Neural progenitor cell (in vitro differentiated cells): ENCODE results near the gene PEX7. TPM values are rescaled to one million over a fixed set of nuclear protein-coding genes. Genes with fewer than 3 reads are reported as not detected.

Source experiments
- DNase-seq: peaks from one replicate; pipeline ENCODE4 v3.0.0-alpha.2; 2016; ENCODE audit warnings: low spot score
- H2AFZ ChIP-seq: fragments of 200-600 bp; sonication (generic); replicated peaks from 2 replicates; pipeline ENCODE4 v1.6.1; 2016; ENCODE audit warnings: antibody characterized with exemption
- H3F3A ChIP-seq: fragments of 200-600 bp; sonication (generic); 2 replicates; pipeline ENCODE4 v1.6.1; 2016; ENCODE audit warnings: antibody characterized with exemption, low read depth
- H3K27ac ChIP-seq: fragments of 200-600 bp; sonication (generic); 2 replicates; pipeline ENCODE4 v1.5.1; 2016; ENCODE audit warnings: mild to moderate bottlenecking
- H3K27me3 ChIP-seq: fragments of 200-600 bp; sonication (generic); 2 replicates; pipeline ENCODE4 v1.6.1; 2016; ENCODE audit warnings: mild to moderate bottlenecking, moderate library complexity
- H3K36me3 ChIP-seq: fragments of 200-600 bp; sonication (generic); 2 replicates; pipeline ENCODE4 v1.5.1; 2016
- H3K4me1 ChIP-seq: fragments of 200-600 bp; sonication (generic); 2 replicates; pipeline ENCODE4 v1.6.1; 2016; ENCODE audit warnings: mixed run types
- H3K4me2 ChIP-seq: fragments of 200-600 bp; sonication (generic); 2 replicates; pipeline ENCODE4 v1.6.1; 2016
- H3K4me3 ChIP-seq: fragments of 200-600 bp; sonication (generic); 2 replicates; pipeline ENCODE4 v1.5.1; 2016
- H3K79me2 ChIP-seq: fragments of 200-600 bp; sonication (generic); 2 replicates; pipeline ENCODE4 v1.6.1; 2016; ENCODE audit warnings: low read depth
- H3K9ac ChIP-seq: fragments of 200-600 bp; sonication (generic); 2 replicates; pipeline ENCODE4 v1.6.1; 2016
- H3K9me3 ChIP-seq: fragments of 200-600 bp; sonication (generic); 2 replicates; pipeline ENCODE4 v1.5.1; 2016; ENCODE audit warnings: low read depth
- H4K20me1 ChIP-seq: fragments of 200-600 bp; sonication (generic); 2 replicates; pipeline ENCODE4 v1.6.1; 2016; ENCODE audit warnings: low read depth
- H3K27ac Mint-ChIP-seq: 3 replicates; pipeline ENCODE4 v1.8.0; 2021; ENCODE audit warnings: mixed read lengths
- H3K27me3 Mint-ChIP-seq: 2 replicates; pipeline ENCODE4 v1.8.0; 2022; ENCODE audit warnings: low read depth, mild to moderate bottlenecking, inconsistent platforms, moderate library complexity, mixed read lengths; ENCODE audit not compliant: insufficient read depth
- H3K36me3 Mint-ChIP-seq: 3 replicates; pipeline ENCODE4 v1.8.0; 2021; ENCODE audit warnings: mixed read lengths
- H3K4me1 Mint-ChIP-seq: 3 replicates; pipeline ENCODE4 v1.8.0; 2021; ENCODE audit warnings: mixed read lengths
- H3K4me3 Mint-ChIP-seq: 3 replicates; pipeline ENCODE4 v1.8.0; 2021; ENCODE audit warnings: mild to moderate bottlenecking, moderate library complexity, mixed read lengths
- H3K9me3 Mint-ChIP-seq: 3 replicates; pipeline ENCODE4 v1.8.0; 2020; ENCODE audit warnings: mixed read lengths
- CTCF ChIP-seq: fragments of 200-600 bp; sonication (generic); IDR thresholded peaks from 2 replicates; pipeline ENCODE4 v1.5.1; 2017; ENCODE audit warnings: antibody characterized with exemption, mild to moderate bottlenecking
- EZH2 ChIP-seq: fragments of 200-600 bp; sonication (generic); IDR thresholded peaks from 2 replicates; pipeline ENCODE4 v1.6.1; 2017; ENCODE audit warnings: antibody characterized with exemption, mild to moderate bottlenecking, moderate library complexity
- EZH2phosphoT487 ChIP-seq: fragments of 200-600 bp; sonication (generic); IDR thresholded peaks from 2 replicates; pipeline ENCODE4 v1.6.1; 2017; ENCODE audit warnings: antibody characterized with exemption
- total RNA-seq: library from RNA; depleted of rRNA; stranded (reverse); fragments of >200 nt; gene quantifications from 2 replicates; pipeline ENCODE4 v1.2.3, GENCODE V29; 2015; ENCODE audit warnings: low replicate concordance

PEX7 gene
- total RNA-seq, 1 donor from 2014 or later, result 16.9 TPM

GRCh38 chr6:136791296-136792094 is 30.9 kb upstream of the PEX7 start:
- no peaks in the 10 kb centered on the region for H3K79me2 ChIP-seq
- no peak overlapping the region for H3K9ac ChIP-seq
- peak overlapping the region; percentile 78 for H3K4me2 ChIP-seq
- H3K9me3 ChIP-seq, result no peaks in the 10 kb centered on the region
- Mint-ChIP-seq H3K4me1 (peaks cover 6% of the 10 kb centered on the region), H3K27me3 (peaks cover 24% of the 10 kb centered on the region), H3K36me3 (peaks cover 5% of the 10 kb centered on the region), H3K4me3 (peak overlapping the region; percentile 90), H3K27ac (peak overlapping the region; percentile 62), H3K9me3 (peaks cover 3% of the 10 kb centered on the region)
- no peak overlapping the region for H3K27ac ChIP-seq
- H3K27me3 ChIP-seq, result peaks cover 67% of the 10 kb centered on the region
- peaks cover 5% of the 10 kb centered on the region for H3K4me1 ChIP-seq
- peak; percentile 53 for DNase-seq
- peak overlapping the region; percentile 94 for H2AFZ ChIP-seq
- H3F3A ChIP-seq, result no peaks in the 10 kb centered on the region
- H4K20me1 ChIP-seq, result no peaks in the 10 kb centered on the region
- no peaks in the 10 kb centered on the region for H3K36me3 ChIP-seq
- TF ChIP-seq CTCF (no peak), EZH2phosphoT487 (peak; percentile 79), EZH2 (peak; percentile 91)
- H3K4me3 ChIP-seq, result peak overlapping the region; percentile 51

GRCh38 chr6:136792095-136792409 is 30.3 kb upstream of the PEX7 start:
- Mint-ChIP-seq H3K36me3 (peaks cover 5% of the 10 kb centered on the region), H3K9me3 (peaks cover 3% of the 10 kb centered on the region), H3K27me3 (peaks cover 24% of the 10 kb centered on the region), H3K4me1 (peaks cover 6% of the 10 kb centered on the region), H3K27ac (no peak overlapping the region), H3K4me3 (peak overlapping the region; percentile 63)
- peaks cover 5% of the 10 kb centered on the region for H3K4me1 ChIP-seq
- H3K4me3 ChIP-seq, result peak overlapping the region; percentile 51
- no peaks in the 10 kb centered on the region for H3K9me3 ChIP-seq
- TF ChIP-seq CTCF (no peak), EZH2phosphoT487 (no peak), EZH2 (no peak)
- H3K4me2 ChIP-seq, result peak overlapping the region; percentile 78
- H4K20me1 ChIP-seq, result no peaks in the 10 kb centered on the region
- peak overlapping the region; percentile 94 for H2AFZ ChIP-seq
- no peak overlapping the region for H3K9ac ChIP-seq
- H3K36me3 ChIP-seq, result no peaks in the 10 kb centered on the region
- H3K79me2 ChIP-seq, result no peaks in the 10 kb centered on the region
- H3K27me3 ChIP-seq, result peaks cover 67% of the 10 kb centered on the region
- H3K27ac ChIP-seq, result no peak overlapping the region
- DNase-seq, result peak; percentile 75
- no peaks in the 10 kb centered on the region for H3F3A ChIP-seq

GRCh38 chr6:136792410-136793262 is 29.8 kb upstream of the PEX7 start, which contains the start of gene MAP3K5:
Gene MAP3K5 (minus strand): TSS chr6:136792477. CDS start chr6:136792157, 320 bp downstream.
- Histone ChIP-seq H2AFZ (peak within 1 kb of the TSS; percentile 94), H3F3A (no peaks in the 10 kb centered on the region), H3K9ac (no peak within 1 kb of the TSS), H3K27ac (no peak within 1 kb of the TSS), H3K4me2 (peak within 1 kb of the TSS; percentile 78), H3K79me2 (no peaks in the 10 kb centered on the region), H4K20me1 (no peaks in the 10 kb centered on the region), H3K9me3 (no peaks in the 10 kb centered on the region), H3K4me3 (peak within 1 kb of the TSS; percentile 51), H3K27me3 (peaks cover 67% of the 10 kb centered on the region), H3K4me1 (peaks cover 5% of the 10 kb centered on the region), H3K36me3 (no peaks in the 10 kb centered on the region)
- Mint-ChIP-seq H3K9me3 (peaks cover 3% of the 10 kb centered on the region), H3K27me3 (peaks cover 24% of the 10 kb centered on the region), H3K4me1 (peaks cover 6% of the 10 kb centered on the region), H3K27ac (peak within 1 kb of the TSS; percentile 62), H3K36me3 (peaks cover 5% of the 10 kb centered on the region), H3K4me3 (peak within 1 kb of the TSS; percentile 92)
- peak; percentile 85 for DNase-seq
- TF ChIP-seq EZH2phosphoT487 (no peak), CTCF (peak; percentile 74), EZH2 (no peak)
